Activated CD4-positive, alpha-beta T cell treated with anti-CD3 and anti-CD28 coated beads for 24 hours (primary cell): ENCODE results near the gene CRISP3.
"Not testable (repeated sequence)": the region's sequence is repeated elsewhere in the genome, so short reads cannot be mapped to it uniquely, and the experiment has no call there.

Source experiments
- DNase-seq, 2 donors: peaks; one replicate each; pipeline ENCODE4 v3.0.0-alpha.2; 2020; ENCODE audit warnings: low read depth in 2 of 2

The CRISP3 gene

GRCh38 chr6:49744259-49744658 lies at the start of gene CRISP3:
CRISP3 (minus strand) TSS chr6:49744388; CDS start chr6:49744367, 21 bp downstream.
- DNase-seq, result no peak

- DNase-seq, result no peak
Measured at GRCh38 chr6:49790341-49790740, 46.2 kb upstream of the CRISP3 start.

GRCh38 chr6:49787176-49787575 lies 43.0 kb upstream of the CRISP3 start, which contains the start of gene PGK2:
PGK2 (minus strand) TSS chr6:49787285; CDS start chr6:49787187, 98 bp downstream.
- DNase-seq, result no peak

GRCh38 chr6:49784272-49784671 lies 40.1 kb upstream of the CRISP3 start:
- no peak for DNase-seq

- DNase-seq, result no peak
Measured at GRCh38 chr6:49782725-49783124, 38.5 kb upstream of the CRISP3 start.

- no peak for DNase-seq
Measured at GRCh38 chr6:49782293-49782692, 38.1 kb upstream of the CRISP3 start.

GRCh38 chr6:49776444-49776843 lies 32.3 kb upstream of the CRISP3 start:
- DNase-seq, result no peak

- no peak for DNase-seq
Measured at GRCh38 chr6:49775043-49775442, 30.9 kb upstream of the CRISP3 start.

- no peak for DNase-seq
Measured at GRCh38 chr6:49772285-49772684, 28.1 kb upstream of the CRISP3 start.

- DNase-seq, result no peak
Measured at GRCh38 chr6:49766762-49767161, 22.6 kb upstream of the CRISP3 start.

- DNase-seq, result no peak
Measured at GRCh38 chr6:49764571-49765236, 20.5 kb upstream of the CRISP3 start.

GRCh38 chr6:49743429-49743828 lies 759 bp downstream of the CRISP3 start:
- DNase-seq, result no peak

- DNase-seq, result no peak
Measured at GRCh38 chr6:49739423-49739822, 4.8 kb downstream of the CRISP3 start.

GRCh38 chr6:49736017-49736508 lies 8.1 kb downstream of the CRISP3 start:
- no peak for DNase-seq

- no peak for DNase-seq
Measured at GRCh38 chr6:49733680-49734079, 10.5 kb downstream of the CRISP3 start.

- DNase-seq, result no peak
Measured at GRCh38 chr6:49732781-49733180, 11.4 kb downstream of the CRISP3 start.

GRCh38 chr6:49730251-49730650 lies 13.9 kb downstream of the CRISP3 start:
- no peak for DNase-seq

- not testable (repeated sequence) for DNase-seq
Measured at GRCh38 chr6:49723917-49724316, 20.3 kb downstream of the CRISP3 start.

- no peak for DNase-seq
Measured at GRCh38 chr6:49721297-49721696, 22.9 kb downstream of the CRISP3 start.

- DNase-seq, result no peak
Measured at GRCh38 chr6:49720372-49720771, 23.8 kb downstream of the CRISP3 start.

GRCh38 chr6:49713346-49713745 lies 30.8 kb downstream of the CRISP3 start, which contains the start of gene CRISP2:
CRISP2 (minus strand) TSS chr6:49713543; CDS start chr6:49709196, 4,347 bp downstream.
- DNase-seq, result no peak

- DNase-seq, result no peak
Measured at GRCh38 chr6:49698478-49698877, 45.7 kb downstream of the CRISP3 start.

- no peak for DNase-seq
Measured at GRCh38 chr6:49693512-49693911, 50.7 kb downstream of the CRISP3 start.

GRCh38 chr6:49692534-49692933 lies 51.7 kb downstream of the CRISP3 start:
- no peak for DNase-seq
